ENCODE data around the gene H2AZ1. TPM values are rescaled to one million over a fixed set of nuclear protein-coding genes. Genes with fewer than 3 reads are reported as not detected.

The H2AZ1 gene
- total and polyA plus RNA-seq, 2 donors (not counting 1 experiment from before 2014, with no cell fraction given): 95.9 to 105 TPM

DNA sequence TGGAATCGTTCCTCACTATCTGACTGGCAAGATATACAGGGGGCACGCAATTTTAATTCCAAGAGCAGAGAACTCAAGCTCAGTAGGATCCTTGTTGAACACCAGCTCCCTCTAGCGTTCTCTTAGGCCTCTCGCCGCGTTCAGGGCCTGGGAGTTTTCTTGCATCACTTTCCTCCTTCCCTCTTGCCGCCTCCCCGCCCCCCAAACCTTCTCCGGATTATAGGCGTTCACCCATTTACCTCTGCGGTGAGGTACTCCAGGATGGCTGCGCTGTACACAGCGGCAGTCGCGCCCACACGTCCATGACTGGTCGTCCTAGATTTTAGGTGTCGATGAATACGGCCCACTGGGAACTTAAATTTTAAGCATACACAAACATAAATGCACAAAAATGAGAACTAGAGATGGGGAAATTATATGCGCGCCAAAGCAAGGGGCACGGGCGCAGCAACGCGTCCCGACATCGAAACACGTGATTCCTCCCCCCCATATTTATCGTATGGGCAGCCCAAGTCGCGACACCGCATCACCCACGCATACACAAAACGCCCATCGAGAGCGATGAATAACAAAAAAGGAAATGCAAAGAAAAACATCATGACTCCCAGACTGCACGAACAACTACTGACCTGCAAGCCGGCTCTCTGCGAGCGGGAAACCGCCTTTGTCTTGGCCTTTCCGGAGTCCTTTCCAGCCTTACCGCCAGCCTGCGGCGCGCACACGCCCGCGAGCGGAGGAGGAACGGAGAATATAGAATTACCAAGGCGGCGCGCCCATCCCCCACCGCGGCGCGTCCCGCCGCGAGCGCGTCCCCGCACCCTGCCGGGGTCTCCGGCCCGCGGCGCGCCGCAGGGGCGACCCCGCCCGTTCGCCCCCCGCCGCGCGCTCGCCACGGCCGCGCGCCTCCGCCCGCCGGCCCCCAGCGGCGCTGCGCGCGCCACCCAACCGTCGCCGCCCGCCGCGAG is 759 bp downstream of the H2AZ1 start:
- under 1% methylated on average over 94 of the region's 98 CpGs for WGBS (ENCODE audit: insufficient coverage)
- peak overlapping the region; percentile 94 for H3K4me2 ChIP-seq (replicated peaks; ENCODE audit: low read depth, low read length, poor library complexity, severe bottlenecking)
- Mint-ChIP-seq H3K9me3 (ENCODE audit: insufficient read depth) (no peaks in the 10 kb centered on the region), H3K27ac (no peak overlapping the region), H3K4me3 (no peak overlapping the region), H3K4me1 (peaks cover 33% of the 10 kb centered on the region), H3K27me3 (no peaks in the 10 kb centered on the region)
- peak overlapping the region; percentile 84 to 96 (median 84) for H3K4me3 ChIP-seq (ENCODE audit: control extremely low read depth in 1 of 5, extremely low read depth in 1 of 5, insufficient read depth in 1 of 5, low read depth in 2 of 5, low read length in 4 of 5)
- CTCF ChIA-PET: interaction anchor here (0.7 to 3.6 kb wide), 22 partner anchors 9 to 386 kb away, joined by 3 to 35 read pairs (median 5); partner anchors contain the start of genes DAPP1, LAMTOR3 and TRMT10A
- H4K20me1 ChIP-seq (ENCODE audit: control insufficient read depth, insufficient read depth, low read length, poor library complexity, severe bottlenecking): peaks cover 13% of the 10 kb centered on the region
- peak overlapping the region; percentile 95 for H2AFZ ChIP-seq (ENCODE audit: insufficient read depth, low read depth, low read length, poor library complexity, severe bottlenecking)
- no peaks in the 10 kb centered on the region for H3K36me3 ChIP-seq (replicated peaks in 1 of 2; ENCODE audit: control extremely low read depth in 1 of 2, control insufficient read depth in 1 of 2, extremely low read depth in 1 of 2, insufficient read depth in 2 of 2, low read length in 1 of 2)
- DNase-seq (peak; percentile 93), ATAC-seq (ENCODE audit: low read depth) (peak; percentile 26)
- H3K4me1 ChIP-seq (ENCODE audit: control insufficient read depth in 2 of 2, insufficient read depth in 2 of 2, low read length in 2 of 2): peaks cover 32 to 37% of the 10 kb centered on the region in 2 donors
- no peak for TF ChIP-seq EZH2 (IDR thresholded peaks at IDR 0.05; ENCODE audit: borderline replicate concordance, insufficient read depth, low read depth, low read length, poor library complexity, severe bottlenecking)
- TF ChIP-seq, protein P1, sequence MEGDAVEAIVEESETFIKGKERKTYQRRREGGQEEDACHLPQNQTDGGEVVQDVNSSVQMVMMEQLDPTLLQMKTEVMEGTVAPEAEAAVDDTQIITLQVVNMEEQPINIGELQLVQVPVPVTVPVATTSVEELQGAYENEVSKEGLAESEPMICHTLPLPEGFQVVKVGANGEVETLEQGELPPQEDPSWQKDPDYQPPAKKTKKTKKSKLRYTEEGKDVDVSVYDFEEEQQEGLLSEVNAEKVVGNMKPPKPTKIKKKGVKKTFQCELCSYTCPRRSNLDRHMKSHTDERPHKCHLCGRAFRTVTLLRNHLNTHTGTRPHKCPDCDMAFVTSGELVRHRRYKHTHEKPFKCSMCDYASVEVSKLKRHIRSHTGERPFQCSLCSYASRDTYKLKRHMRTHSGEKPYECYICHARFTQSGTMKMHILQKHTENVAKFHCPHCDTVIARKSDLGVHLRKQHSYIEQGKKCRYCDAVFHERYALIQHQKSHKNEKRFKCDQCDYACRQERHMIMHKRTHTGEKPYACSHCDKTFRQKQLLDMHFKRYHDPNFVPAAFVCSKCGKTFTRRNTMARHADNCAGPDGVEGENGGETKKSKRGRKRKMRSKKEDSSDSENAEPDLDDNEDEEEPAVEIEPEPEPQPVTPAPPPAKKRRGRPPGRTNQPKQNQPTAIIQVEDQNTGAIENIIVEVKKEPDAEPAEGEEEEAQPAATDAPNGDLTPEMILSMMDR (IDR thresholded peaks at IDR 0.05): peak; percentile 88
- intact Hi-C loops (cut with micrococcal nuclease): loop anchor here (1.0 to 10.0 kb wide), 7 partner anchors 55 to 1687 kb away; partner anchors contain the start of genes ADH5, DAPP1, LAMTOR3 and METAP1
- POLR2A ChIA-PET: interaction anchor here (0.6 to 1.9 kb wide), 4 partner anchors 55 to 386 kb away, joined by 3 to 15 read pairs (median 3); partner anchors contain the start of genes LAMTOR3 and TRMT10A
- no peaks in the 10 kb centered on the region for H3K9me3 ChIP-seq (ENCODE audit: control extremely low read depth in 1 of 3, control insufficient read depth in 2 of 3, insufficient read depth in 1 of 3, low read length in 2 of 3)
- peak overlapping the region; percentile 83 to 93 for H3K27ac ChIP-seq (ENCODE audit: low read length in 2 of 2)
- no peaks in the 10 kb centered on the region for H3K27me3 ChIP-seq (replicated peaks in 1 of 4; ENCODE audit: control extremely low read depth in 1 of 4, control insufficient read depth in 3 of 4, insufficient read depth in 4 of 4, low read length in 3 of 4)
- peaks cover 20% of the 10 kb centered on the region for H3K79me2 ChIP-seq (ENCODE audit: control insufficient read depth, insufficient read depth, low read length)
- peak overlapping the region; percentile 88 for H3K9ac ChIP-seq (ENCODE audit: low read length)

Data from B cell (primary cell).